HG02885 (cell line): ENCODE measurements around the gene KRTAP10-2.
"Not testable (repeated sequence)": the region's sequence is repeated elsewhere in the genome, so short reads cannot be mapped to it uniquely, and the experiment has no call there.

Experiments used
- ATAC-seq: cut with Tn5 transposase; IDR thresholded peaks from one replicate; pipeline ENCODE4 v1.9.1; 2021; ENCODE audit warnings: mild to moderate bottlenecking; ENCODE audit not compliant: unreplicated experiment, poor library complexity

Gene KRTAP10-2

GRCh38 chr21:44583089-44583799 is 31.9 kb upstream of the KRTAP10-2 start:
- no peak for ATAC-seq

DNA sequence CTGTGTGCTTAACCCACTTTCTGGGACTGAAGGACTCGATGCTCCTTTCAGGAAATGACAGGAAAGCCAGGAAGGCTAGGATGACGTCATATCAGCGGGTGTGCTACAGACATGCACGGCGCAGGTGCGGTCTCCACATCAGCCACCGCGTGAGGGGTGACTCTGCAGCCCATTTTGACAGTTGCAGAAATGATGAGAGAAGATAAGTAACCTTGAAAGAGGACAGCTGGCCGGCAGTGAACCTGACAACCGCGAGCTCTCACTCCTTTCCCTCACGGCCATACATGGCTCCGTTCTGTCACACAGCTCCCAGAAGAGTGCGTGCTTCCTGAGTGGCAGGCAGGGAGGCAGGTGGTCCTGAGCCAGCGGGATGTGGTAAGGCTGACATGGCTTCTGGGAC is 30.8 kb upstream of the KRTAP10-2 start:
- ATAC-seq, result no peak

- ATAC-seq, result no peak
Observed at GRCh38 chr21:44581158-44581557, 29.9 kb upstream of the KRTAP10-2 start.

DNA sequence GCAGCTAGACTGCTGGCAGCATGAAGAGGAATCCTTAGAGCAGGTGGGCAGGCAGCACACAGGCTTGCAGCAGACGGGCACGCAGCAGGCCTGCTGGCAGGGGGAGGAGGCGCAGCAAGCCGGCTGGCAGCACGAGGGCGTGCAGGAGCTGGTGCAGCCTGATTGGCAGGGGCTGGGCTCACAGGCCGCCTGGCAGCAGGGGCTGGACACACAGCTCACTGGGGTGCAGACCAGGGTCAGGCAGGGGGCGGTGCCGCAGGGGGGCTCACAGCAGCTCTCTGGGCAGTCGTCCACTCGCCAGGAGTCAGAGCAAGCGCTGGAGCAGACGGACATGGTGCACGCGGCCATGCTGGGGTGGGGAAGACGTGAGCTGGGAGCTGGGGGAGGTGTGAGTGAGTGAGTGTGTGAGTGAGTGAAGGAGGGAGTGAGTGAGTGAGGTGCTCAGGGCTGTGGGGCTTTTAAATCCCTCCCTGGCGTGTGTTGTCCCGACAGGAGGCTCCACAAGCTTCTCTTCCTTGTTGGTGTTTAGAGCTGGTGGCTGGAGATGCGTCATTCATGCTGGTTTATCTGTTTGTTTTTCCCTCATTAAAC is 29.0 kb upstream of the KRTAP10-2 start, which contains the start of gene KRTAP10-5:
Gene KRTAP10-5 (minus strand): TSS at position 374 of the 591 bp plus-strand sequence. CDS start 26 bp downstream, at position 348.
- not testable (repeated sequence) for ATAC-seq

DNA sequence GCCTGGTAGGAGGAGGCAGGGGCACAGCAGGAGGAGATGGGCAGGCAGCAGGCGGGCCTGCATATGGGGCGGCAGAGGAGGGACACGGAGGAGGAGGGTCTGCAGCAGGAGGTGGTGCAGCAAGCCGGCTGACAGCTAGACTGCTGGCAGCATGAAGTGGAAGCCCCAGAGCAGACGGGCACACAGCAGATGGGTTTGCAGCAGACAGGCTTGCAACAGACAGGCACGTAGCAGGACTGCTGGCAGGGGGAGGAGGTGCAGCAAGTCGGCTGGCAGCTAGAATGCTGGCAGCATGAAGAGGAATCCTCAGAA is 28.5 kb upstream of the KRTAP10-2 start:
- no peak for ATAC-seq

DNA sequence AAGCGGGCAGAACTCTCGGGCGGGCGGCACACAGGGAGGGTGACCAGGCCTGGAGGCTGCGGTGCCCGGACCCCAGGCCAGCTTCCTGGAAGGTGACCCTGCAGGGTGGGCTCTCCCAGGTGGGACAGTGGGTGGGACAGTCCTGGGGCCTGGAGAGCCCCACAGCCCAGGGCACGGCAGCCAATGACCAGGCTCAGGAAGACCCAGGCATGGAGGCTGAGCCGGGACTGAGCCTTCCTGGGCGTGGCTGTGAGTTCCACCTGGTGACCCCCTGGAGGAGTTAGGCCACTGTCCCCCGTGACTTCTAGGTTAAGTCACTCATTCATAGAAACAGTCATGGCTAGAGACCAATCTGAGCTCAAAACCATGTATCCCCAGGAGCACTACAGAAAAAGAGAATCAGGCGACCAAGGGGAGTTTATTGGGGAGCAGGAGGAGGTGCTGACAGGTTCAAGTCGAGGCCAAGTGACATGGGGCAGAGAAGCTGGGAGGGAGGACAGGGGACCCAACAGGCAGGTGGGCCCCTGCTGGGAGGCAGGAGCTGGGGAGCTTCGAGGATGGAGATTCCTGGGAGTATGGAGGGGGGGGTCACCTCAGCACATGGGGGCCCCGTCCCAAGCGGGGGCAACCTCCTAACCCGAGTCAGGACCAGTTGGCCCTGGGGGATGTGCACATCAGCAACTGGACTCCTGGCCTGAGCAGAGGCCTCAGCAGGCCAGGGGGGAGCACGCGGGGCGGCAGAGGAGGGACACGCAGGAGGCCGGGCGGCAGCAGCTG is 27.9 kb upstream of the KRTAP10-2 start:
- no peak for ATAC-seq

- no peak for ATAC-seq
Observed at GRCh38 chr21:44578371-44579055, 27.2 kb upstream of the KRTAP10-2 start.

GRCh38 chr21:44576025-44576420 is 24.7 kb upstream of the KRTAP10-2 start:
- ATAC-seq, result no peak

GRCh38 chr21:44575307-44576024 is 24.2 kb upstream of the KRTAP10-2 start:
- ATAC-seq, result no peak

GRCh38 chr21:44574457-44575306 is 23.4 kb upstream of the KRTAP10-2 start:
- ATAC-seq, result no peak

DNA sequence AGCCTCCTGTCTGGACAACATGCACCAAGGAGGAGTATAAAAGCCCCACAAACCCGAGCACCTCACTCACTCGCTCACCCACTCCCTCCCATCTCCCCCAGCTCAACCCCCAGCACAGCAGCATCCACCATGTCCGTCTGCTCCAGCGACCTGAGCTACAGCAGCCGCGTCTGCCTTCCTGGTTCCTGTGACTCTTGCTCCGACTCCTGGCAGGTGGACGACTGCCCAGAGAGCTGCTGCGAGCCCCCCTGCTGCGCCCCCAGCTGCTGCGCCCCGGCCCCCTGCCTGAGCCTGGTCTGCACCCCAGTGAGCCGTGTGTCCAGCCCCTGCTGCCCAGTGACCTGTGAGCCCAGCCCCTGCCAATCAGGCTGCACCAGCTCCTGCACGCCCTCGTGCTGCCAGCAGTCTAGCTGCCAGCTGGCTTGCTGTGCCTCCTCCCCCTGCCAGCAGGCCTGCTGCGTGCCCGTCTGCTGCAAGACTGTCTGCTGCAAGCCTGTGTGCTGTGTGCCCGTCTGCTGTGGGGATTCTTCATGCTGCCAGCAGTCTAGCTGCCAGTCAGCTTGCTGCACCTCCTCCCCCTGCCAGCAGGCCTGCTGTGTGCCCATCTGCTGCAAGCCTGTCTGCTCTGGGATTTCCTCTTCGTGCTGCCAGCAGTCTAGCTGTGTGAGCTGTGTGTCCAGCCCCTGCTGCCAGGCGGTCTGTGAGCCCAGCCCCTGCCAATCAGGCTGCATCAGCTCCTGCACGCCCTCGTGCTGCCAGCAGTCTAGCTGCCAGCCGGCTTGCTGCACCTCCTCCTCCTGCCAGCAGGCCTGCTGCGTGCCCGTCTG is 22.5 kb upstream of the KRTAP10-2 start, which contains the start of gene KRTAP10-4:
Gene KRTAP10-4 (plus strand): TSS at position 100 of the 827 bp plus-strand sequence. CDS start 30 bp downstream, at position 130.
- ATAC-seq, result not testable (repeated sequence)

GRCh38 chr21:44572959-44573583 is 21.8 kb upstream of the KRTAP10-2 start:
- ATAC-seq, result no peak

- no peak for ATAC-seq
Observed at GRCh38 chr21:44571844-44572782, 20.8 kb upstream of the KRTAP10-2 start.

- ATAC-seq, result no peak
Observed at GRCh38 chr21:44571296-44571695, 20.0 kb upstream of the KRTAP10-2 start.

GRCh38 chr21:44569861-44570517 is 18.7 kb upstream of the KRTAP10-2 start:
- ATAC-seq, result no peak
